Natural killer cell (primary cell): ENCODE measurements around the gene CYP4B1. TPM values are rescaled to one million over a fixed set of nuclear protein-coding genes. Genes with fewer than 3 reads are reported as not detected.

Source experiments
- ATAC-seq, 3 donors: fragments of 150-1000 bp in 2 of 3; fragments of 200-7000 bp in 1 of 3; cut with Tn5 transposase; 1 replicate in 1 of 3; 2 replicates in 2 of 3; pipeline ENCODE4 v1.10.0; 2021; ENCODE audit warnings: mild to moderate bottlenecking in 2 of 3, moderate library complexity in 2 of 3
- DNase-seq, 2 donors: peaks; one replicate each; pipeline versions ENCODE4 v3.0.0 to v3.0.0-alpha.2; 2013 to 2021; ENCODE audit warnings: mixed read lengths in 1 of 2
- H3K27ac ChIP-seq: one replicate; pipeline ENCODE4 v1.5.1; 2013; ENCODE audit warnings: mild to moderate bottlenecking, low read length
- H3K27me3 ChIP-seq: one replicate; pipeline ENCODE4 v1.6.1; 2013; ENCODE audit warnings: low read length; ENCODE audit not compliant: control insufficient read depth, insufficient read depth
- H3K36me3 ChIP-seq: one replicate; pipeline ENCODE4 v1.6.1; 2013; ENCODE audit warnings: low read length; ENCODE audit not compliant: control insufficient read depth, insufficient read depth
- H3K4me1 ChIP-seq: one replicate; pipeline ENCODE4 v1.6.1; 2013; ENCODE audit warnings: low read length; ENCODE audit not compliant: control insufficient read depth, insufficient read depth
- H3K4me3 ChIP-seq: one replicate; pipeline ENCODE4 v1.5.1; 2013; ENCODE audit warnings: low read length
- H3K9me3 ChIP-seq: one replicate; pipeline ENCODE4 v1.6.1; 2013; ENCODE audit warnings: low read length; ENCODE audit not compliant: control insufficient read depth, insufficient read depth
- H3K27ac Mint-ChIP-seq, 2 donors: one replicate each; pipeline ENCODE4 v1.8.0; 2022; ENCODE audit warnings: mild to moderate bottlenecking in 2 of 2, mixed read lengths in 2 of 2, moderate library complexity in 1 of 2
- H3K27me3 Mint-ChIP-seq, 2 donors: one replicate each; pipeline ENCODE4 v1.8.0; 2022; ENCODE audit warnings: low read depth in 2 of 2, mixed read lengths in 2 of 2
- H3K36me3 Mint-ChIP-seq: one replicate; pipeline ENCODE4 v1.8.0; 2022; ENCODE audit warnings: mixed read lengths
- H3K4me1 Mint-ChIP-seq, 2 donors: one replicate each; pipeline ENCODE4 v1.8.0; 2022; ENCODE audit warnings: mixed read lengths in 2 of 2
- H3K4me3 Mint-ChIP-seq: one replicate; pipeline ENCODE4 v1.8.0; 2022; ENCODE audit warnings: mild to moderate bottlenecking, moderate library complexity, mixed read lengths
- H3K9me3 Mint-ChIP-seq, 2 donors: one replicate each; pipeline ENCODE4 v1.8.0; 2022; ENCODE audit warnings: mixed read lengths in 2 of 2
- CTCF ChIP-seq: fragments of 200-600 bp; IDR thresholded peaks from one replicate; pipeline ENCODE4 v1.8.0; 2022; ENCODE audit warnings: antibody characterized with exemption
- WGBS: methylation state at CpG from one replicate; pipeline ENCODE4 v1.1.7; 2013; ENCODE audit warnings: missing lambda C conversion rate; ENCODE audit not compliant: insufficient coverage; 5-methylcytosine and 5-hydroxymethylcytosine counted together
- intact Hi-C: fragments of 100-400 bp; cut with micrococcal nuclease; formaldehyde crosslinking; loops from one replicate; pipeline ENCODE4 v1.14.2; 2022
- total RNA-seq, 4 donors: library from RNA; stranded (reverse); fragments of 120-200 nt in 1 of 4; gene quantifications; one replicate each; pipeline versions ENCODE4 v1.2.3 to v1.2.4, GENCODE V29; 2013 to 2022

Gene CYP4B1
- total RNA-seq, 3 donors from 2014 or later (not counting 1 experiment from before 2014, with no cell fraction given), result not detected

- H3K27ac ChIP-seq, result no peak overlapping the region
- H3K9me3 ChIP-seq, result no peaks in the 10 kb centered on the region
- DNase-seq, result no peak
- H3K36me3 Mint-ChIP-seq, result no peaks in the 10 kb centered on the region
- no peak for TF ChIP-seq CTCF
- peaks cover 7% of the 10 kb centered on the region in 2 donors for H3K4me1 Mint-ChIP-seq
- H3K27me3 Mint-ChIP-seq, result no peaks in the 10 kb centered on the region
- H3K36me3 ChIP-seq, result no peaks in the 10 kb centered on the region
- ATAC-seq, result no peak
- no peaks in the 10 kb centered on the region for H3K27me3 ChIP-seq
- H3K4me3 ChIP-seq, result no peak overlapping the region
- 84% methylated on average over 4 of the region's 5 CpGs for WGBS
- intact Hi-C loops, result no loop called here
- peaks cover 12% of the 10 kb centered on the region for H3K4me1 ChIP-seq
- H3K4me3 Mint-ChIP-seq, result no peak overlapping the region
- H3K9me3 Mint-ChIP-seq, result no peaks in the 10 kb centered on the region
- H3K27ac Mint-ChIP-seq, result no peak overlapping the region
Measured at GRCh38 chr1:46816930-46817329, 18.1 kb downstream of the CYP4B1 start.

- no peak for TF ChIP-seq CTCF
- ATAC-seq, result no peak
- Mint-ChIP-seq H3K27ac (no peak overlapping the region), H3K9me3 (no peaks in the 10 kb centered on the region), H3K4me1 (peaks cover 7% of the 10 kb centered on the region in 2 donors), H3K27me3 (peaks cover 0 to 1% of the 10 kb centered on the region in 2 donors), H3K36me3 (no peaks in the 10 kb centered on the region), H3K4me3 (no peak overlapping the region)
- Histone ChIP-seq H3K27me3 (no peaks in the 10 kb centered on the region), H3K9me3 (no peaks in the 10 kb centered on the region), H3K36me3 (no peaks in the 10 kb centered on the region), H3K4me1 (peaks cover 12% of the 10 kb centered on the region), H3K4me3 (no peak overlapping the region), H3K27ac (no peak overlapping the region)
- WGBS, result 77% methylated on average over 6 of the region's 6 CpGs
- intact Hi-C loops, result no loop called here
- no peak for DNase-seq
Measured at GRCh38 chr1:46817814-46818213, 19.0 kb downstream of the CYP4B1 start.

- Mint-ChIP-seq H3K27me3 (peaks cover 0 to 5% of the 10 kb centered on the region in 2 donors), H3K9me3 (no peaks in the 10 kb centered on the region), H3K36me3 (no peaks in the 10 kb centered on the region), H3K4me3 (no peak overlapping the region), H3K4me1 (peaks cover 7% of the 10 kb centered on the region in 2 donors), H3K27ac (no peak overlapping the region)
- Histone ChIP-seq H3K4me3 (no peak overlapping the region), H3K9me3 (no peaks in the 10 kb centered on the region), H3K36me3 (no peaks in the 10 kb centered on the region), H3K27ac (no peak overlapping the region), H3K27me3 (no peaks in the 10 kb centered on the region), H3K4me1 (peaks cover 12% of the 10 kb centered on the region)
- WGBS, result 93% methylated on average over 5 of the region's 5 CpGs
- intact Hi-C loops, result no loop called here
- TF ChIP-seq CTCF, result no peak
- no peak for DNase-seq
- no peak for ATAC-seq
Measured at GRCh38 chr1:46818591-46818990, 19.7 kb downstream of the CYP4B1 start.

- H3K27me3 Mint-ChIP-seq, result peaks cover 0 to 5% of the 10 kb centered on the region in 2 donors
- Histone ChIP-seq H3K9me3 (no peaks in the 10 kb centered on the region), H3K4me3 (no peak overlapping the region), H3K36me3 (no peaks in the 10 kb centered on the region), H3K27ac (no peak overlapping the region), H3K27me3 (no peaks in the 10 kb centered on the region), H3K4me1 (peaks cover 12% of the 10 kb centered on the region)
- H3K4me1 Mint-ChIP-seq, result peaks cover 7% of the 10 kb centered on the region in 2 donors
- no peak overlapping the region for H3K27ac Mint-ChIP-seq
- intact Hi-C loops, result no loop called here
- 29% methylated on average over 1 of the region's 1 CpG for WGBS
- no peak for TF ChIP-seq CTCF
- H3K9me3 Mint-ChIP-seq, result no peaks in the 10 kb centered on the region
- no peak overlapping the region for H3K4me3 Mint-ChIP-seq
- DNase-seq (no peak), ATAC-seq (no peak)
- no peaks in the 10 kb centered on the region for H3K36me3 Mint-ChIP-seq
Measured at GRCh38 chr1:46819335-46819734, 20.5 kb downstream of the CYP4B1 start.
